ENCODE data around the gene DHODH. TPM values are rescaled to one million over a fixed set of nuclear protein-coding genes. Genes with fewer than 3 reads are reported as not detected.
A peak's percentile ranks its signal among the peaks of the same experiment; 100 is the strongest.

DHODH gene
- total RNA-seq, 1 donor, result 3.3 TPM

- TF ChIP-seq CTCF (IDR thresholded peaks at IDR 0.05; ENCODE audit: insufficient read depth, low read length), result no peak
- DNase-seq (ENCODE audit: low read depth), result no peak
- H3K4me3 ChIP-seq (ENCODE audit: low read depth, low read length), result no peak overlapping the region
These were observed 5.5 kb downstream of the DHODH start for GRCh38 chr16:72013888-72014581.

DNA sequence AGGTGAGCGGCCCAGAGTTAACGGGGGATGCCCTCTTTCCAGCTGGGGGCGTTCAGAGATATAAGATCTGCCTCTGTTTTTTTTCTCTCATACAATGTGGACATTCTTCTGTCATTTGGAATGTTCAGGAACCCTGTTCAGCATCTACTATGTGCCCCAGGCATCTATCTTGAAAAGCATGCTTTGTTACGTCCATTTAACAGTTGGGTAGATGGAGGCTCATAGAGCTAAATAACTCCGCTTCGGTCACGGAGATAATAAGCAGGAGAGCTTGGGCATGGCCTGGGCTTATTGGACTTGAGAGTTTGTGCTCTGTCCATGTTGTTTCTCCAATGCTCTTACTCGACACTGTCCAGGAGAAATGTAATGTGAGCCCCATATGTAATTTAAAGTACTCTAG lies 6.1 kb downstream of the DHODH start:
- no peak overlapping the region for H3K4me3 ChIP-seq (ENCODE audit: low read depth, low read length)
- DNase-seq (ENCODE audit: low read depth), result no peak
- TF ChIP-seq CTCF (IDR thresholded peaks at IDR 0.05; ENCODE audit: insufficient read depth, low read length), result no peak

GRCh38 chr16:72015124-72015523 lies 6.6 kb downstream of the DHODH start:
- no peak for DNase-seq (ENCODE audit: low read depth)
- no peak for TF ChIP-seq CTCF (IDR thresholded peaks at IDR 0.05; ENCODE audit: insufficient read depth, low read length)
- H3K4me3 ChIP-seq (ENCODE audit: low read depth, low read length), result no peak overlapping the region

DNA sequence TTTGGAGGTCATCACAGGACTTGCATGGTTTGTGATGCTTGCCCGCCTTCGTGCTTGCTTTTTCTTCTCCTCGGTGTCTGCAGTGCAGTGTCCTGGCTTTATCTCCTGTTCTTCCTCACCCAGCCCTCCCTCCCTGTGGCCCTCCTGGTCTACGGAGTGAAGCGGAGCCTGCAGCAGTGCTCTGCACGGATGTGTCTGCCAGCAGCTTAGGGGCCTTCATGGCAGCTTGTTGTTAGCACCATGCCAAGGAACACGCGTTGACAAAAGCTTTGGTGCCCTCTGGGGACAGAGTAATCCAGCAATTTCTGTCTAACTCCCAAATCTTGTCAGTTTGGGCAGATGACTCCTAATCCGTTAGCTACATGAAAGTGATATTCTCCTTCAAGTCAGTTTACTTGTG lies 9.9 kb downstream of the DHODH start:
- DNase-seq (ENCODE audit: low read depth), result no peak
- TF ChIP-seq CTCF (IDR thresholded peaks at IDR 0.05; ENCODE audit: insufficient read depth, low read length), result no peak
- H3K4me3 ChIP-seq (ENCODE audit: low read depth, low read length), result no peak overlapping the region

DNA sequence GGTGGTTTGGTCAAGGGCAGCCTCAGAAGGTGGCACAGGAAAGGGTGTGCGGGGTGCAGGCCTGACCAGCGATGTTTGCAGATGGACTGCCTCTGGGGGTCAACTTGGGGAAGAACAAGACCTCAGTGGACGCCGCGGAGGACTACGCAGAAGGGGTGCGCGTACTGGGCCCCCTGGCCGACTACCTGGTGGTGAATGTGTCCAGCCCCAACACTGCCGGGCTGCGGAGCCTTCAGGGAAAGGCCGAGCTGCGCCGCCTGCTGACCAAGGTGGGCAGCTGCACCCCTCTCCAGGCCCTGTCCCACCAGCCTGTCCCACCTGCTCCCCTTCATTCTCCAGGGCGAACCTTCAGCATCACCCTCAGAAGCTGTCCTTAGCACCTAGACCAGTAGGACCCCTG lies 12.5 kb downstream of the DHODH start:
- peak; percentile 25 for TF ChIP-seq CTCF (IDR thresholded peaks at IDR 0.05; ENCODE audit: insufficient read depth, low read length)
- no peak for DNase-seq (ENCODE audit: low read depth)
- H3K4me3 ChIP-seq (ENCODE audit: low read depth, low read length), result no peak overlapping the region

DNA sequence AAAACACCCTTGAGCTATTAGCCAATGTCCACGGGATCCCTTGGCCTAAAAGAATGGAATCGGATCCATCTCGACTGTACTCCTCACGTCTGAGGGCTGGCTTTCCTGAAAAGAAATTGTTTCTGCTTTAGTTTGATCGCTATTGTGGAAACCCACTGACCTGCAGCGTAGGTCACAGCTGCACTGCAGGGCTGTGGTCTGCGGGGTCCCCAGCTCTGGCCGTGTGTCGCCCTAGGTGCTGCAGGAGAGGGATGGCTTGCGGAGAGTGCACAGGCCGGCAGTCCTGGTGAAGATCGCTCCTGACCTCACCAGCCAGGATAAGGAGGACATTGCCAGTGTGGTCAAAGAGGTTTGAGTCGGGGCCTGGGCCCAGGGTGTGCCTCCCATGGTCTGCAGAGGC lies 13.6 kb downstream of the DHODH start:
- no peak overlapping the region for H3K4me3 ChIP-seq (ENCODE audit: low read depth, low read length)
- no peak for DNase-seq (ENCODE audit: low read depth)
- TF ChIP-seq CTCF (IDR thresholded peaks at IDR 0.05; ENCODE audit: insufficient read depth, low read length), result no peak

GRCh38 chr16:72023962-72024361 lies 15.4 kb downstream of the DHODH start:
- DNase-seq (ENCODE audit: low read depth), result no peak
- no peak for TF ChIP-seq CTCF (IDR thresholded peaks at IDR 0.05; ENCODE audit: insufficient read depth, low read length)
- no peak overlapping the region for H3K4me3 ChIP-seq (ENCODE audit: low read depth, low read length)

Measured in fibroblast of the aortic adventitia (primary cell).